Activated CD4-positive, CD25-positive, alpha-beta regulatory T cell (primary cell): ENCODE measurements around the gene ICAM2.
"Not testable (repeated sequence)": the region's sequence is repeated elsewhere in the genome, so short reads cannot be mapped to it uniquely, and the experiment has no call there.

Source experiments
- DNase-seq, 4 experiments: peaks; one replicate each; lab custom pipeline; 2025; lab: John Stamatoyannopoulos, UW

The ICAM2 gene

DNA sequence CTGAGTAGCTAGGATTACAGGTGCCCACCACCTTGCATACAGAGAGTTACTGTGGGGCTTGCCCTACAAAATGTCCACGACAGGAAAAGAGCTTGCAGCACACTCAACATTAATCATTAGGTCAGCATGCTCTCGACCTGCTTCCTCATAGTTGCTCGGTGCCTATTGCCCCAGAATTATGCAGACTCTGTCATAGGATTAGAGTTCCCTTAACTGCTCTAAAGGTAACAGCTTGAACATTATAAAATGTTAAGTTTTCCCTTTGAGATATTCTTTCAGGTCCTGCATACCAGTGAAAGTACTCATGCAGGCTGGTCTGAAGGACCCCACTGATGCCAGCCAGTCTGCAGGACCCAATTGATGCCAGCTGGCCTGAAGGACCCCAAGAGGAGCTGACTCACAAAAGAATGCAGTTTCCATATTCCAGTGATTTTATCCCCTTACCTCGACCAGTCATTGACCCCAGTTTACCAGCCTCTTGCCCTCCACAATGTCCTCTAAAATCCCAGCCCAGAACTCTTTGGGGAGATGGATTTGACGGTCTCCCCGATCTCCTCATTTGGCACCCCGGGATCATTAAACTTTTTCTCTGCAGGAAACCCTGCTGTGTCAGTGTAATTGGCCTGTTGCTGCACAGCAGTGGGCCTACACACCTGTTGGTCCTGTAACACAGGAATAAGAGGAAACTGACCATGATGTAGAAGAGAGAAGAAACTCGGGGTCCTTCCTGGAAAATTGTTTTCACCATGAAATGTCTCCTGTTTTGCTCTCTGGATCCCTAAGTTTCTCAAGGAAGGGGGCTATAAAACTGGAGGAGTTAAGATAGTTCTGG lies 10.6 kb downstream of the ICAM2 start:
- DNase-seq = no peak

DNA sequence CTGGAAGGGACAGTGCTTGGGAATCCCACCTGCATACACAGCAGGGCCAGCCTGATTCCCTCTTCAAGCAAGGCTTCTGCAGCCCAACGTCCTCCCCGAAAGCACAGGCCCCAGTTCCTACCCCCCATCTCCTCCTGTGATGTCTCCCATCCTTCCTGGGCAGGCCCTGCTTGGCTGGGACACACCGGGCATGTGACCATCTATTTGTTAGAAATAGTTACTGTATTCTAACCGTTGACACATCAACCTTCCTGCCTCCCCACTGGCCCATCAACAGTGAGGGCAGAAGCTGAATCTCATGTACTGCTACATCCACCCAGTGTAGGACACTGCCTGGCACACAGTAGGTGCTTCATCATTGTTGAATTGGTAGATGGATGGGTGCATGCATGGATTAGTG lies 11.6 kb downstream of the ICAM2 start:
- DNase-seq = no peak

DNA sequence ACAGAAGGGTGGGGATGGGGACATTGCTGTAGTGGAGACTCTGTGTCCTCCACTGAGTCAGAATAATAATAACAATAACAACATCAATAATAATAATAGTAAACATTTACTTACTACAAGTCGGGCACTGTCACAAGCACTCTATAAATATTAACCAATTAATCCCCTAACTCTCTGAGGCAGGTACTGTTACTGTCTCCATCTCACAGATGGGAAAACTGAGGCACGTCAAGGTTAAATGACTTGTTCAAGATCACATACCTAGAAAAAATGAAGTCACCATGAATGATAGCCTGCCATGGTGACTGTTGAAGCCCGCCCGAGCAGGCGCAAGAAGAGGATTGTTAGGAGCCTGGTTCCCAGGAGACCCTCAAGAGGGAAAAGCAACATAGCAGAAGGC lies 12.1 kb downstream of the ICAM2 start:
- no peak for DNase-seq

DNA sequence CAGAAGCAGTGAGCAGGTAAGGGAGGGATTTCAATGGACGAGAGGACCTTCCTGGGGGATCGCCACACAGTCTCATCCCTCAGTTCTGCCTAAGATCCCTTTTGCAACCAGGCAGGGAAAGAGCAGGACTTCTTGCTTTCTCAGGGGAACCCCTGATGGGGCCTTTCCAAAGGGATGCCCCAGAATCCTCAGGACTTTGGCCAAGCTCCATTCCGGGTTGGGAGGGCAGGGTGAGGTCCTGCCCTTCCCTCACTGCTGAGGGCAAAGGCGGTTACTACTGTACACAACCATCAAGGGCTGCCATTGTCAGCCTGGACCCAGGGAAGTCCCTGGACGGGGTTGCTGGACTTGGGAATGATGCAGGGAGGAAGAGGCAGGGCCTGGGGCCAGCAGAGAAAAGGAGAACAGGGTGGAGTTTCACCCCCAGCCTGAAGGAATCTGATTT lies 12.6 kb downstream of the ICAM2 start:
- DNase-seq = no peak

DNA sequence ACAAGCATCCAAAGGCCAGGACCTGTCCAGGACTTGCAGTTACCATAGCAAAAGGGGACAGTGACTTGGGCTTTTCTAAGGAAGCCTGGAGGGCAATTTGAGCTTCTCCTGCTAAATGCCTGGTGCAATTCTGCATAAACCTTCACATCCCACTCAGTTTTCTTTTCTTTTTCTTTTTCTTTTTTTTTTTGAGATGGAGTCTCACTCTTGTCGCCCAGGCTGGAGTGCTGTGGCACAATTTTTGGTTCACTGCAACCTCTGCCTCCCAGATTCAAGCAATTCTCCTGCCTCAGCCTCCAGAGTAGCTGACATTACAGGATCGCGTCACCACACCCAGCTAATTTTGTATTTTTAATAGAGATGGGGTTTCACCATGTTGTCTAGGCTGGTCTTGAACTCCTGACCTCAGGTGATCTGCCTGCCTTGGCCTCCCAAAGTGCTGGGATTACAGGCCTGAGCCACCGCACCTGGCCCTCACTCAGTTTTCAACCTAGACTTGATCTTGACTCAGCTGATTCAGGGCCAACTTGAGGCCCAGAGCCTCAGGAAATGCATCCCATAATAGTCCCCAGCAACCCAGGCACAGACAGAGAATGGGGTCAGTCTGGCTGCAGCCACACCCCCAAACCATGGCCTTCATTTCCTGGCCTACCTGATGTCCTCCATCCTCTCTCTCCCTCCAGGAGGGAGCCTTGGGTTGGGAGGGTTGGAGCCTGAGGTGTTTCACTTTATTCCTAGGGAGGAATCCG lies 13.2 kb downstream of the ICAM2 start:
- DNase-seq = not testable (repeated sequence)

DNA sequence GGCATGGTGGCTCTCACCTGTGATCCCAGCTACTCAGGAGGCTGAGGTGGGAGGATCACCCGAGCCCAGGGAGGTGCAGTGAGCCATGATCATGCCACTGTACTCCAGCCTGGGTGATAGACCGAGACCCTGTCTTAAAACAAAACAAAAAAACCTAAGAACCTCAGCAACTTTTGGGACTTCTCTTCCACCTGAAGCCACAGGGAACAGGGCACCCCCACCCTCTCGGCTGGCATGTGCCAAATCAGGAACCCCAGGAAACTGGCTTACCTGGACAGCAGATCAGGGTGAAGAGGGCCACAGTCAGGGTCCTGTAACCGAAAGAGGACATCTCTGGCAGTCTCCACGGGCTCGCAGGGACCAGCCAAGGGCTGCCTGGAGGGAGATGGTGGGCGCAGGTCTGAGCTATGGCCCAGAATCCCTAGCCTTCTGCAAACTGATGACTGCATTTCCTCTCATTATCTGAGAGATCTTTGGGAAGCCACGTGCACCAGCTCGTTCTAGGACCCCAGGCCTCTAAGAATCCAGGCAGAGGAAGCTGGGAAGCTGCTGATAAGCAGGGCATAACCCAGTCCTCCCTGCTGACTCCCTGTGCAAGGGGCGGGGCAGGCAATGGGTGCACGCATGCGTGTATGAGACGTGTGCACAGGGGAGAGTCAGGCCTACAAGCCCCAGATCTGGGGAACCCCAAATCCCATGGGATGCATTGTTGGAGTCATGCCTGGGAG lies 13.9 kb downstream of the ICAM2 start:
- no peak for DNase-seq

DNA sequence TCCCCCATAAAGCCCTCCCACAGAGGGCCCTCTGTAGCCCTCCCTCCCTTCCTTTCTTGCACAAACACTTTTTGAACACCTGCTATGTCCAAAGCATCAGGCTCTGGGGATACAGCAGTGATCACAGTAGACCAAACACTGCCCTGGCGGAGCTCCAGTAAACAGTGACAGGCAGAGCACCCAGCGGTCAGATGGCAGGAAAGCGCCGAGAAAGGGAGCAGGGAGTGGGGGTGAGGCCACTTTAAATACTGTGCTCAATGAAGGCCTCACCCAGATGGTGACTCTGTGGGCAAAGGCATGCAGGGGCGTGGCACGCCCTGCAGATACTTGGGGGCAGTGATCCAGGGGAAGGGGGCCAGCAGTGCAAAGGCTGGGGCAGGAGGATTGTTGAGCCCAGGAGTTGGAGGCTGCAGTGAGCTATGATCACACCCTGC lies 14.7 kb downstream of the ICAM2 start:
- no peak for DNase-seq

DNA sequence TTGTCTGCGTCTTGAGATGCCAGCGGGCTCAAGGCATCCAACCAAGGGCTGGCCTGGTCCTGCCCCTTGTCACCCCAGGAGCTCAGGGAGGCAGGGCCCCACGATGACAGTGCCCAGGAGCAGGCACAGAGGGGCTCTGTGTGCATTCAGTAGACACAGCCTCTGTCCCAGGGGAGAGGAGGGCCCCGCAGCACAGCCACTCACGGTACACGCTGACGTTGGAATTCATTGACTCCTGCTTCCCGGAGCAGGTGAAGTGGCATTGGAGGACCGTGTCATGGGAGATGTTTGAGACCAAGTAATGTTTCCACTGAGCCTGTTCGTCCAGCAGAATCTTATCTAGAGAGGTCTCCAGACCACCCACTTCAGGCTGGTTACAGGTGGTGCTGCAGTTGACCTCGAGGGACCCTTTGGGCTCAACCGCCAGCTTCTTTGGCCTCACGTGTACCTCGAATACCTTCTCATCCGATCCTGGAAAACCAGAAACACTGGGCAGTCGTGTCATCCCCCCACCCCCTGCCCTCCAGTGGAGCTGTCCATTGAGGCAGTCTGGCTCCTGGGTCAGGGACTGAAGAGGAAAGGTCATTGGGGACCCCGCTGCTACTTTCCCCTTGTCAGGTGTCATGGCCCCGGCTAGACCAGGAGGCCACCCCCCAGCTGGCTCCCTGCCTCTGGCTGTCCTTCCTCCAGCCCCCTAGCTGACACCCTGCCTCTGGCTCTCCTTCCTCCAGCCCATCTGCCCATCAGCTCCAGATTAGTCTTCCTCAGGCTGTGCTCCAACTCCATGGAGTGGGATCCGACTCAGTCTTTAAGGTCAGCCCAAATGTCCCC lies 15.3 kb downstream of the ICAM2 start:
- no peak for DNase-seq

DNA sequence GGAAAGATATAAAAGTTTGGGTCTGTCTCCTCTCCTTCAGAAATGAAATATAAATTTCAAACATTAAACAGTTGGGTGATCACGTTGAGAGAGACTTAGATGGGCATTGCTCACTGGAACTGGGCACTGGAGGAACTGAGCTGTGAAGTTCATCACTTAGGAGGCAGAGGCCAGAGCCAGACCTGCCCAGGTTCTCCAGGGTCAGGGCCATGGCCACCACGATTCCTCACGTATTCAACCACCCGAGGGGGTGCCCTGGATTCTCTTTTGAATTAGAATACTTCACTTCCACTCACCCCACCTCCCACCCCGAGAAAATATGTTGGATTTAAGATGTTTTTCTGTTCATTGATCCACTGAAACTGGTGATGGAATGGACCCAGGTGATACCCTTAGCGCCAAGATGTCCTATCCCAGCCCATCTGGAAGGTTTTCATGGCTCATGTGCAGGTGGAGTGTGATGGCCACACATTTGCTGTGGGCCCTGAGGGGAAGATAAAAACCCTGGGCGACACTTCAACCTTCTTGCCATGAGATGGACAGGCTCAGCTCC lies 16.1 kb downstream of the ICAM2 start:
- no peak for DNase-seq

DNA sequence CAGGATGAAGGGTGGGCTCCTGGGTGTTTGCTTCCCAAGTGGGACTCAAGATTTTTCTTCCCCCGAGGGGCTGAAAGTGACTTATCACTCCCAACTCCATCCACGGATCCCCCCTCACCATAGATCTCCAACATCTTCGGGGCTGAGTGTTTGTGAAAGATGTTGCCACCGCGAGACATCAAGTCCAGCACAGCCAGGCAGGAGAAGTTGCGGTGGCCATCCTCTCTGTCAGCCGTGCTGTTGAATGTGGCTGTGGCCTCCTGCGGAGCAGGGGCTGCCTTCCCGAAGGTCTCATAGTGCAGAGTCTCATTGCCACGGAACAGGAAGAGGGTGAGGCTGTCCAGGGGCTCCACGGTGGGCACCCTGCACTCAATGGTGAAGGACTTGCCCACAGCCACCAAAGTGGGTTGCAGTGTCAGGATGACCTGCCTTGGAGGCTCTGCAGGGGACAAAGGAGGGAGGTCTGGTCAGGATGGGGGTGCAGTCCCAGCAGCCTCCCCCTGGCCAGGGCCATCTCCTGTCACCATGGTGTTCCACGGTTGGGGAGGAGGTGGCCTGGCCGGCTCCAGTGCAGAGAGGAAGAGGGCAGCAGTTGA lies 16.8 kb downstream of the ICAM2 start:
- DNase-seq = no peak

DNA sequence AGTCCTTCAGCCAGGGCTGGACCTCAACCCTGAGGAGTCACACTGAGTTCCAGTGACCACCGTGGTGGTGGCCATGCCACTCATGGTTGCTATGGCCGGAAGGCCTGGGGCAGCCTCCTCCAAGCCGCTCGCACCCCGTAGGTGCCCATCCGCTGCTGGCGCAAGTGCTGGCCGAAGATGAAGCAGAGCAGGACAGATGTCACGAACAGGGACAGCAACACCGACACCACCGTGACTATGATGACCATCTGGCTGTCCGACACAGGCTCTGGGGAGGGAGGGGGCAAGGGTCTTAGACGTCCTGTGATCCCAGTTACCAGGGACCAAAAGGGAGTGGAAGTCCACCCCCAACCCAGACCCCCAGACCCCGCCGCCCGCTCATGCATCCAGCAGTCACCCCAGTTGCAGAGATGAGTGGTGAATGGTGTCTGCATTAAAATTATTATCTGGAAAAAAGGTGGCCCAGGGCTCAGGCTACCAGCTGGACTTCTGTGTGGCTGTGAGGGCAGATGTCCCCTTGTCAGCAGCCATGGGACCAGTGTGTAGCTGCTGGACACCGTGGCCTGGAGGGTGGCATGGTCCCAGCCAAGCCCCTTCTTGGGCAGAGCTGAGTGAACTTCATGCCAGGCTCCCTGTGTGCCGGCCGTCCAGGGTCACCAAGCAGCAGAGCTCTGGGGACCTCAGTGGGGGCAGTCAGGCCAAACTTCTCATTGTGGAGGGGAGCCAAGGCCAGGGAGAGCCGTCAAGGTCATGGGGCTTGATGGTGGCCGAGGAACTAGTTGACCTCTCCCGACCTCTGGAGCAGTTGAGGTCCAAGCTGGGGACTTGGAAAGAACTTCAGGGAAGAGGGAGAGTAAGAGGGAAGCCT lies 17.5 kb downstream of the ICAM2 start:
- DNase-seq = no peak

DNA sequence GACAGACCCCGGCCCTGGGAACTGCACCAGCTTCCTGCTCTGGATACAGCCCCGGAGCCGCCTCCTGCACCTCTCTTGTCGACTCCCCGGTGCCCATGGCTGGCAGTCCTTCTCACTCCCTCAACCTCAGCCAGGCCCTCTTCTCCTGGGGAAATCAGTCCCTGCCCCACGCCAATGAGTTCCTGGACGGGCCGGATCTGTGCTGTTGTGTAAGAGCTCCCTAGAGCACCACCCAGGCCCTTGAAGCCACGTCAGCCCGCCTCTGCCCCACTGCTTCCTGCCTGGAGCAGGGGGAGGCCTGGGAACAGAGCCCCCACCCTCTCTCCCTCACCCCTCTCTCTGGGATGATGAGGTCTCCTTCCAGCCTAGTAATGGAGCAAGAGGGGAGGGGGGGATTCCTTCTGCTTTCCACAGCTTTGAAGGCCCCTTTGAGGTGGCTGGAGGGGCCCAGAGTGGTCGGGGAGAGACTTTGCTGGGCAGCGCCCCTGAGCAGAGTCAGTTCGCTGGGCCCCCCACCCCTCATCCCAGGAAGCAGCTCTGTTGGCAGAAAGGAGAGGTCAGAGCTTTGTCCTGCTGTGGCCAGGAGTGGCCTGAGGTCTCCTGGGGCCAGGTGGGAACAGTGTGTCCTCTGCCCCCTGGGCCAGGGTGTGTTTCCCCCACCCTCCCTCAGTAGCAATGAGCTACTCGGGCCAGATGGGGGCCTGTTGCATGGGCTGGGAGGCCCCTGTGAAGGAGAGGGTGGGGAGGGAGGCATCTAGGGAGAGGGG lies 18.5 kb downstream of the ICAM2 start:
- DNase-seq = no peak

DNA sequence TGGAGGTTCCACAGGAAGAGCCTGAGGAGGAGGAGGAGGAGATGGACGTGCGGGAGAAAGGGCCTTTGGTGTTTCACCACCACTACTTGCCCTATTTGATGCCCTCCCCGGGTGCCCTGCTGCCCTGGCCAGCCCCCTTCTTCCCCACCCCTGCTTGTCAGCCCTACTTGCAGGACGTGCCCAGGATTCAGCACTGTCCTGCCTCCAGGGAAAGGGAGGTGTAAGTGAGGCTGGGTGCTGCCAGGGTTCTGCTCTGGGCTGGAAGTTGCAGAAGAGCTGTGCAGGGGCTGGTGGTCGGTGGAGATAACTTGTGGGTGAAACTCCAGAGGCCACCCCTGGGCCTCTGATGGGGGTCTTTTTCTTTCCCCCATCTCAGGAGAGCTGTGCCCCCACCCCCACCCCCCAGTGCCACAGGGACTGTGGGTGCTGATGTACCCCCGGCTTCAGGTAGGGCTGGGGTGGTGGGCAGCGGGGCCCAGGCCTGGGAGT lies 19.3 kb downstream of the ICAM2 start:
- DNase-seq = no peak

DNA sequence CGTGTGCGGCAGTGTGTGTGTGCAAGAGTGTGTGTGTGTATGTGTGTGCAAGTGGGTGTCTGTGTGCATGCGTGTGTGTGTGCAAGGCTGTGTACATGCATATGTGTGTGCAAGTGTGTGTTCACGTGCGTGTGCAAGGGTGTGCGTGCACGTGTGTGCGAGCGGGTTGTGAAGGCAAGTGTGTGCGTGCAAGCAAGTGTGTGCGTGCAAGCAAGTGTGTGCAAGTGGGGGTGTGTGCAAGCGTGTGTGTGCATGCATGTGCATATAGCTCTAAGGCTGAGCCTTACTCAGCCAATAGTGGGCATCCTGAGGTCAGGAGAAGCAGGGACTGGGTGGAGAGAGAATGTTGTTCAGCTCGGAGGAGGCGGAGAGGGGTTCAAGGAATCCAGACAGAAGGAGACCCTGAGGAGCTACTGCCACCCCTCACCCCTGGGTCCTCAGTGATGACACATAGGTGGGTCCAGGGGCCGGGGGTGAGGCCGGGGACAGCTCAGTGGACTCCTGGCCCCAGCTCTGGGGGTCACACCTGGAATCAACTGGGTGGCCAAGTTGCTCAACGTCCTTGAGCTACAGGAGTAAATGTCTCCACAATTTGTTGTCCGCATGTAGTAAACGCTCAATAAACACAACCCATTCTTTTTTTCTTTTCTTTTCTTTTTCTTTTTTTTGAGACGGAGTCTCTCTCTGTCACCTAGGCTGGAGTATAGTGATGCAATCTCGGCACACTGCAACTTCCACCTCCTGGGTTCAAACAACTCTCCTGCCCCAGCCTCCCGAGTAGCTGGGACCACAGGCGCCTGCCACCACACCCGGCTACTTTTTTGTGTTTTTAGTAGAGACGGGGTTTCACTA lies 20.5 kb downstream of the ICAM2 start:
- no peak for DNase-seq

DNA sequence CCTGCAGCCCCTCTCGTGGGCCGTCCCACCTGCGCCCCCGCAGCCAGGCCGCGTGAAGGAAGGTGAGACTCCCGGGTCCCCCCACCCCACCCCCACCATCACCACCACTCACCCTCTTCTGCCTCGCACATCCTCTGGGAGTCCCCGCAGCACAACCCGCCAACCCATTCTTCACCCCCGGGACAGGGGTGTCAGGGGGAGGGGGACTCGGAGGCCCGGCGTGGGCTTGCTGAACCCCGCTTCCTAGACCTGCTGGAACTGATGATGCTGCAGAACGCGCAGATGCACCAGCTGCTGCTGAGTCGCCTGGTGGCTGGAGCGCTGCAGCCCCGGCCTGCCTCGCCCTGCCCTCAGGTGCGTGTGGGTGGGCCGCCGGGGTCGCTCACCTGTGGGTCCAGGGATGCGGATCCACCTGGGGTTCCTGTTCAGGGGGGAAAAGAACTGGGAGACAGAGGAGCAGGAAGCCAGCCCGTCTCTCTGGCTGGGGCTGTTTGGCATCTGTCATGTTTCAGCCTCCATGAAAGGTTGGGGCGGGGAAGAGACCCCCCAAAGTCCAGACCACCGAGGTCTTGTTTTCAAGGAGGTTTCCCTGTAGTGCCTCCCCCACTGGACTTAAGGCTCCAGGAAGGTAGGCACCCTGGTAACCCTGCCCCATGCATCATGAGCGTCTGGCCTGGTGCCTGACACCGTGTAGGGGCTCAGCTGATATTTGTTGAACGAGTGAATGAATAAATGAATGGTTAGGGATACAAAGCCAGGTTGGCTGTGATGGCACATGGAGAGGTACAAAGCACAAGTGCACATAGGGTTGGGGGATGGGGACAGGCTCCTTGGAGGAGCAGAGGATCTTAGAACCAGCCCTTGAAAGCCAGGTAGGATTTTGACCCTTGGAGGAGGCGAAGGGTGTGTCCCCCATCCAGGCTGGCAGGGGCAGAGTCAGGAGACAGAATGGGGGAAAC lies 21.4 kb downstream of the ICAM2 start:
- no peak for DNase-seq

DNA sequence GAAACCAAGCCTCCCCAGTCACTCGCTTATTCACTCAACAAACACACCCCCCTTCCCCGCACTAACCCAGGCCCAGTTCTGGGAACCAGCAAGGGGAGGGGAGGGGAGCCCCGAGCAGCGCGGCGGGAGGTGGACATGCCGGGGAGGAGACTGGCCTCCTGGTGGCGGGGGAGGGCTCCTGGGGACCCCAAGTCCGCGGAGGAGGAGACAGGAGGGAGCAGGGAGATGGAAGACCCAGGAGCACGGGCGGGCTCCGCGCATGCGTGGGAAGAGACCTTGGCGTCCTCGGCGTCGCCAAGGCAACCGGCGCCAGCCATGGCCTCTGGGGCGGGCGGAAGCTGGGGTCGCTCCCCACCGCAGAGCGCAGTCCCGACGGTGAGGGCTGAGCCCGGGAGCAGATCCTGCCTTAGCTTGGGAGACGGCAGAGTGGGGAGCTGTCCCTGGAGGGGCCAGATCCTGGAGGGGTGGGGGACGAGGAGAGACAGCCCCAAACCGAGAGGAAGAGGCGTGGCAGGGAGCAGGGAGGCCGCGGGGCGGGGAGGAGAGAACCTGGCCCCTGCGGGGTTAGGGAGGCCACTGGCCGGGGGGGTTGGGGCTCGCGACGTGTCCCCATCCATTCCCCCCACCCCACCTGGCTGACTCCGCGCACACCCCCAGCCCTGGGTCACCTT lies 22.2 kb downstream of the ICAM2 start, which contains the start of gene PRR29:
PRR29 (plus strand) TSS at position 302 of the 671 bp plus-strand sequence; CDS start at position 316, 14 bp downstream.
- peak; percentile 49 to 62 (median 56) for DNase-seq
